Left kidney (tissue), 8 donors: ENCODE measurements around the gene ERVW-1. TPM values are rescaled to one million over a fixed set of nuclear protein-coding genes. Genes with fewer than 3 reads are reported as not detected.
"Not testable (repeated sequence)": the region's sequence is repeated elsewhere in the genome, so short reads cannot be mapped to it uniquely, and the experiment has no call there.

Source experiments
- DNase-seq: peaks from one replicate; pipeline ENCODE4 v3.0.0-alpha.2; 2013
- long read RNA-seq, 8 donors: transcript quantifications; one replicate each; lab custom pipeline, GENCODE V29; 2026
- polyA plus RNA-seq: library from polyadenylated mRNA; unstranded; fragments of 120-200 nt; gene quantifications from one replicate; pipeline ENCODE4 v1.2.1, GENCODE V29; 2013; ENCODE audit not compliant: insufficient read length

Gene ERVW-1, protein sequence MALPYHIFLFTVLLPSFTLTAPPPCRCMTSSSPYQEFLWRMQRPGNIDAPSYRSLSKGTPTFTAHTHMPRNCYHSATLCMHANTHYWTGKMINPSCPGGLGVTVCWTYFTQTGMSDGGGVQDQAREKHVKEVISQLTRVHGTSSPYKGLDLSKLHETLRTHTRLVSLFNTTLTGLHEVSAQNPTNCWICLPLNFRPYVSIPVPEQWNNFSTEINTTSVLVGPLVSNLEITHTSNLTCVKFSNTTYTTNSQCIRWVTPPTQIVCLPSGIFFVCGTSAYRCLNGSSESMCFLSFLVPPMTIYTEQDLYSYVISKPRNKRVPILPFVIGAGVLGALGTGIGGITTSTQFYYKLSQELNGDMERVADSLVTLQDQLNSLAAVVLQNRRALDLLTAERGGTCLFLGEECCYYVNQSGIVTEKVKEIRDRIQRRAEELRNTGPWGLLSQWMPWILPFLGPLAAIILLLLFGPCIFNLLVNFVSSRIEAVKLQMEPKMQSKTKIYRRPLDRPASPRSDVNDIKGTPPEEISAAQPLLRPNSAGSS
- polyA plus RNA-seq, result 2.7 TPM
- long read RNA-seq, donor 1, result 0 reads
- long read RNA-seq, donor 2, result 0 reads
- long read RNA-seq, donor 3, partial matches to known transcripts, result 0 of 1 reads
- long read RNA-seq, donor 3, other reads (novel, unspliced or antisense), result 0 of 1 reads
- long read RNA-seq, donor 4, result 0 reads
- long read RNA-seq, donor 5, result 0 reads
- long read RNA-seq, donor 6, result 0 reads
- long read RNA-seq, donor 7, result 0 reads
- long read RNA-seq, donor 8, result 0 reads

DNA sequence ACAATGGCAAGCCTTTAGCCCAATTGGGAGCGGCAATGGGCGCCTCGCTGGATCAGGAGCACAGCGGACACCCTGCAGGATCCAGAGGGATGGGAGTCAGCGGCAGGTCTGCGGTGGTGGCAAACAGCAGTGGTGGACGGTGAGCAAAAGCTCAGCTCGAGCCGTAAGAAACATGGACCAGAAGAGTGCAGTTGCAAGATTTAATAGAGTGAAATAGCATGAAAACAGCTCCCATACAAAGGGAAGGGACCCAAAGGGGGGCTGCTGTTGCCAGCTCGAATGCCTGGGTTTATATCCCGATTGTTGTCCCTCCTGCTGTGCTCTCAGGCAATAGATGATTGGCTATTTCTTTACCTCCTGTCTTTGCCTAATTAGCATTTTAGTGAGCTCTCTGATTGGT is at the start of gene ERVW-1:
Gene ERVW-1, minus strand, starts transcription at position 266 of the 400 bp plus-strand sequence. CDS start 7,565 bp downstream, outside the sequence.
- DNase-seq, result not testable (repeated sequence)

DNA sequence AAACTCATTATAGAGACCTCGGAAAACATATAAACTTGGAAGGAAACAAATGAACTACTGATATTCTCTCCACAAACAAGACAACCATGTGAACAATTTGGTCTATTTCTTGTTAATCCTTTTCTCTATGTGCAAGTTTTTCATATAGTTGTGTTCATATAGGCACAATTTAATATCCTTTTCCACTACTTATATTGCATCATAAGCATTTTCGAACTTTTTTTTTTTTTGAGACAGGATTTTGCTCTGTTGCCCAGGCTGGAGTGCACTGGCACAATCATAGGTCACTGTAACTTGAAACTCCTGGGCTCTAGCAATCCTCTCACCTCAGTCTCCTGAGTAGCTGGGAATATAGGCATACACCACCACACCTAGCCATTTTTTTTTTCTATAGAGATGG is 45.4 kb upstream of the ERVW-1 start:
- DNase-seq, result no peak

DNA sequence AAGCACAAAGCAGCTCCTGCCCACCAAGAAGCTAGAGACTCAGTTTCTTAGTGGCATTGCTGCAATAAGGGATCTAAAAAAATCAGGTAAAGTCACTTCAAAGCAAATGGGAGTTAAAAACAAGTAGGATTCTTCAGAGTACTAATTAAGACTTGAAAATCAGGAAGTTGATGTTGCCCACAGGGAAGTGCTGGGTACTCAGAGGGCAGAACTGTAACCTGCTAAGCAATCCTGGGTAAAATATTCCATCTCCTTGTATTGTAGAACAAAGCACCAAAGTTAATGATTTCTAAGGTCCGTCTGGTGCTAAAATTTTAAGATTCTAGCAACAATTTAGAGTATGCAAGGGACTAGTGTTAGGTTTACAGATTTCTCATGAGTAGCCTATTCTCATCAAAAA is 42.3 kb upstream of the ERVW-1 start:
- DNase-seq, result no peak

DNA sequence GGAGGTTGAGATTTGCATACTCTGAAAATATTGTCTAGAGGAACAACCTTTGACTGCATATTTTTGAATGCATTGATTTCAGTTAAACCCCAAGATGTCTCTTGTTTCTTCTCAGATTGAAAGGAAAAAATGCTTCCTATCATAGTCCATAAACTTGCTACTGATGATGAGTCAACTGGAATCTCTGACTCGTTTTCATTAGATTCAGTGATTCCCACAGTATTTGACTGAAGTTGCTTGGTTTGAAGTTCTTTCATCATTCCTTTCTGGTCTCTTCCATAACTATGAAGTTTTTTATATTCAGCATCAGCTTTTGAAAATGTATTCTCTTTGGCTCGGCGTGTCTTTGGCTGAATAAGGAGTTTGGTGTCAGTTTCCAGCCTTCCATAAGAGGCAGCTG is 39.9 kb upstream of the ERVW-1 start:
- DNase-seq, result no peak

DNA sequence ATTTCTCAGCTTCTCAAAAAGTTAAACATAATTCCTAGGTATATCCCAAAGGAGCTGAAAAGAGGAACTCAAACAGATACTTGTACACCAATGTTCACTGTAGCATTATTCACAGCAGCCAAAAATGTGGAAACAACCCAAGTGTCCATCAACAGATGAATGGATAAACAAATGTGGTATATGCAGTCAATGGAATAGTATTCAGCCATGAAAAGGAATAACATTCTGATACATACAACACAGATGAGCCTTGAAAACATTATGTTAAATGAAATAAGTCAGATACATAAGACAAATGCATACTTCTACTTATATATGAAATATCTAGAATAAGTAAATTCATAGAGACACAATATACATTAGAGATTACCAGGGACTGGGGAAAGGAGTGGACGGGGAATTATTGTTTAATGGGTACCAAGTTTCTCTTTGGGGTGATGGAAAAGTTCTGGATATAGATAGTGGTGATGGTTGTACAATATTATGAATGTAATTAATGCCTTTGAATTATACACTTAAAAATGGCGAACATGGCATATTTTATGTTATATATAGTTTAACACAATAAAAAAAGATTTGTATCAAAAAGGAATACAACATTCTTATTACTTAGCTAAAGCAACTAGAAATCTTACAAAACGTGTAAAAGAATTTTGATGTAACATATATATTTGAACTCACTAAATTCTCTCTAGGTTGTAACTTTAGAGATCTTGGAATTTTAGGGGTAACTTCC is 35.6 kb upstream of the ERVW-1 start:
- no peak for DNase-seq

DNA sequence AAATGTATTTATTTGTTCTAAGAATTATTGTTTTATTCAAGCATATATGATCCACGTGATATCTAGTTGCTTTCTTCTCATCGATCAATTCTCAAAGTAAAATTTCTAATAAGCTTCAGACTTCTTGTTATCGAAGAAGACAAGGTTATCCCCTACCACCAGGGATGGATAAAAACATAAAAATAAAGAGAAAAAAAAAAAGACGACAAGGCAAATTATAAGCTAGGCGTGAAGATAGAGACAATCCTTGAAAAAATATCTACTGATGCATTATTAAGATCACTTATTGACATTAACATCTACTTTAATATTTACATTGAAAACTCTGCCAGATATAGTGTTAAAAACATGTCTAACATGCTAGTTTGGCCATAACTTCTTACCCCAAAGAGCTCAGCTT is 31.2 kb upstream of the ERVW-1 start:
- no peak for DNase-seq

DNA sequence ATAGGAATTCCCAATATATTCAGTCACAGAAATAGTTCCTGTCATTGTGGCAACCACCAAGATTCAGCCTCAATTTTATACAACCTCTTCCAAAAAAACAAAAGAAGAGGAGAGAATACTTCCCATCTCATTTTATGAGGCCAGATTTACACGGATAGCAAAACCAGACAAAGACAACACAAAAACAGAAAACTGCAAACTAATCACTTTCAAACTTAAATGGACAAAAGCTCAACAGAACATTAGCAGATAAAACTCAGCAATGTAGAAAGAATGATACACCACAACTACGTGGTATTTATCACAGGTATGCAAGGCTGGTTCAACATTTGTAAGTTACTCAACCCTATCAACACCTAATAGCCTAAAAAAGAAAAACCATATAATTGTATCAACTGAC is 28.6 kb upstream of the ERVW-1 start:
- DNase-seq, result no peak

DNA sequence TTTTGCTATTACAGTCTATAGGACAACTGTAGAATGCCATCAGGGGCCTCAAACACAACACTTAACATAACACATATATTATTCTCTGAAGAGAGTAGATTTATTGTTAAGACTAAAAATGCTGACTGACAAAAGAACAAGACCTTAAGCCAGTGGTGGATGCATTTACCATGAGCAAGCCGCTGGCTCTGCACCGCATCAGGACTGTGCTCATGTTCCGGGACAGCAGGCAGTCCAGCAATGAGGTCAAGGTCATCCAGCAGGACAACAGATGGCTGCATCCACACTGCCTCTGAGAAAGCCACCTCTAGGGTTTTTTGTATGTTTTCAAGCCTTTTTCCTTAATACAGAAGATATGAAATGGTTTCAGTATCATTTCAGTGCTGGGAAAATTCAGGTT is 26.8 kb upstream of the ERVW-1 start:
- no peak for DNase-seq

DNA sequence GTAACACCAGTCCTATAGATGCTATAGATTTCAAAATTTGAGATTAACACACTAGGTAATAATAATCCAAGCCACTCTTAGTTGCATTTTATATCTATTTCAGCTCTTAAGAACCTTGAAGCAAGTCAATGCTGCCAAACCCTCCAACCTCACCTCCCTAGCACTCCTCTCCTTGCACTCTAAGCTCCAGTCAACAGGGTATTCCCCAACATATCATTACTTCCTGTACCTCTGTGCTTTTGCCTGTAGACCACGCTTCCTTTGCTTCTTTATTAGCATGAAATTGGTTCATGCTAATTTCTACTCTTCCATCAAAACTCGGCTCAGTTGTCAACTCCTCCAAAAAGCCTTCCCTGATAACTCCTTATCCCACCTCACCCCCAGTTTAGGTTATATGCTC is 26.0 kb upstream of the ERVW-1 start:
- DNase-seq, result no peak

DNA sequence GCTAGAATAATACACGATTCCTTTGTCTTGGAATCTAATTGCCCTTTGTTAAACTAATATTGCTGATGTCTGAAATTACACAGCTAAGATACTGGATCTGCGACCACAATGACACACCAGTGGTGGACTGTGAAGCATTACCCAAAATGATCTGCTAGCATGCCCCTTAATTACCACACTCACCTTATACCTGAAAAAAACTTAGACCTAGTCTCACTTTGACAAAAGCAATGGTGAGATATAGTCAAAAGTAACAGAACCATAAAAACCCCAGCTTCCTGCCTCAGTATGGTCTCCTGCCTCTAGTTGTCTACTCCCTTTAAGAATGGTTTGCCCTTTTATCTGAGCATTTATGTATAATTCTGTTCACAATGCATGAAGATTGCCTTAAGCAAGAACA is 20.8 kb upstream of the ERVW-1 start:
- DNase-seq, result no peak

DNA sequence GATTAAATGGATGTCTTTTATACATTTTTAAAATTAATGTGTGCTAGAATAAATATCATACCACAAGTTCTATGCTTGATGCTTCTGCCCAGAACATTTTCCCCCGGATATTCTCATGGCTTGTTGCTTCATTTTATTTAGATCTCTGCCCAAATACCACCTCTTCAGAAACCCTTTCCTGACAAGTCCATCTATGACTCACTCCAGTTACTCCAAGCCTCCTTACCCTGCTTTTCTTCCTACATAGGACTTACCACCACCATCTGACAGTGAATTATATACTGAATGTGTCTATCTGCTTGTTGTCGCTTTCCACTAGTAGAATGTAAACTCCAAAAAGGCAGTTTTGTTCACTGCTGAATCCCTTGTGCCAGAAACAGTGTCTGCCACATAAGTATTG is 19.1 kb upstream of the ERVW-1 start:
- no peak for DNase-seq

DNA sequence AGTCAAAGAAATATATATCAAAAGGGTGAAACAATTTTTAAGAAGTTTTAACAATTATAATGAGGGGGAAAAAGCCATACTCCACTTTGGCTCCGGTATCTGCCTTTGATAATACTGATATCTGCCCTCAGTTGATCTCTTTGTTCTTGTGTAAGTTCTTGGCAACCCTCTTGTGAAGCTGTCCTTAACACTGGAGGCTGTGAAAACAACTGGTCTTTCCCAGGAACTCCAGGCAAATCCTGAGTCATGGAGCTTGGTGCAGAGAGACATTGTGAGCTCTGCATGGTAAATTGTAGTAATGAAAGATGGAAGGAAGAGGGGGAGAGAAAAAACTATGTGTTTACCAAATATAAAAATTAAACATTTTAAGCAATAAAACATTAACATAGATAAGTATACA is 11.9 kb upstream of the ERVW-1 start:
- DNase-seq, result no peak

DNA sequence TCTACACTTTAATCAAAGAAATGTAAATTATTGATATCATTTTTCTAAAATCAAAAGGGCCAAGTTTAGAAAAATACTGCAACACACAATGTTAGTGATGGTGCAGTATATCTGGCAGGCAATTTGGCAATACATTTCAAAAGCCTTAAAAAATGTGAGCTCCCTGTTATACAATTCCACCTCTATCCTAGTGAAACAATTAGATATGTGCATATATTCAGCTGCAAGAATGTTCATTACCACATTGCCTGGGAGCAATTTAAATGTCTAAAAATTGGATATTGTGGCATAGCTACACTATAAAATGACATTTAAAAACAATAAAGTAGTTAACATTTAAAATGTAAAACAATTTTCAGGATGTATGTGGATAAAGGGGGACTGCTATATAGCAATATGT is 10.1 kb upstream of the ERVW-1 start:
- DNase-seq, result no peak

DNA sequence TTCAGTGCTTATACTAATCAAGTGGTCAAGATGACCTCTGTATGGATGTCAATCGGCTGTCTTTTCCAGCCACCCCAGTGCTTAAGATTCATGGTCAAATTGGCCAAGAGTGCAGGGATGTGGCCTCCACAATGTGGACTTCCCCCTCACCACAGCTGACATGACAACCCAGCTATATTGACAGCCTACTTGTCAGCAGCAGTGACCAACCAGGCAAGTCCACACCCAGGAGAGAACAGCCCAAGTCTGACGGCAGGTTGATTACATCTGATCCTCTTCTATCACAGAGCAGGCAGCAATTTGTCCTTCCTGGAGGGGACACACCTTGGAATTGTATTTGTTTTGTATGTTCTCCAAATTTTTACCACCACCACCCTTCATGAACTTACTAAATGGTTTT is 8.2 kb upstream of the ERVW-1 start:
- DNase-seq, result no peak

DNA sequence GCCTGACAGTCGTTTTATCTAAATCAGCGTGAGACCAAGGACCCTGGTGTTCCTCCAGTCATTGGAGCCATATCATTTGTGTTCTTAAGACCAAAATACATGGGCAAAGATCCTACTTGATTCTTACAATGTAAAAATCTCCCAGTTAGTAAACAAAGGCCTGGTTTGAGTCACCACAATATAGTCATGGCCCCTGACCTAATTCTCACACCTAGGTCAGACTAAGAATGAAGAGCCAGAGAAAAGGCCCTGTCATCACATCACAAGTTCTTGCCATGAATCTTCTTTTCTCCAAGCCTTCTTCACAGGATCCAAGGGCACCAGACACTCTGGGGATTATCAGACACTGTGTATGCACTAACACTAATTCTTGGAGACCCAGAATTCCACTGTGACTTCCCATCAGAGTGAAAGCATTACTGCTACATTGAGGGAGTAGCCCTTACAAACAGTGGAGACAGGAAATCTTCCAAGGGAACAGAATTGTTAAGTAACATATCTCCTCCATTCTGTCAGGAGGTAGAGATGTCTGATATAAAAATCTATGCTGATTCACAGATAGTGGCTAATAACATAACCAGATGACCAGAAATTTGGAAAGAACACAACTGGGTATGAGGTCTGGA is 7.6 kb upstream of the ERVW-1 start:
- DNase-seq, result no peak

DNA sequence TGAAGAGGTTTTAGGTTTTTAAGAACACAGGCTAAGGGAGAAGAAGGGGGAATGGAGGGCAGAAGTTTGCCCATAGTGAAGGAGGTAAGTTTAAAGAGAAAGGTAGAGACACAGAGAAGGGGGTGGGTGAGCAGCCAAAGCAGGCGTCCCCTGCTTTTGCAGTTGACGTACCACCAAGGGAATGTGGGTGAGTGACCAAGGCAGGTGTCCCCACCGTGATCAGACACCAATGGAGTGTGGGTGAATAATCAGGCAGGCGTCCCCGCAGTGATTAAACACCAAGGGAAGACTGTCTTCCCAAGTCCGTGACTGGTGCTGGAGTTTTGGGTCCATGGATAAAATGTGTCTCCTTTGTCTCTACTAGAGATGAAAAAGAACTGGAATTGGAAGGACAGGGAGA is 6.5 kb upstream of the ERVW-1 start:
- DNase-seq, result not testable (repeated sequence)

DNA sequence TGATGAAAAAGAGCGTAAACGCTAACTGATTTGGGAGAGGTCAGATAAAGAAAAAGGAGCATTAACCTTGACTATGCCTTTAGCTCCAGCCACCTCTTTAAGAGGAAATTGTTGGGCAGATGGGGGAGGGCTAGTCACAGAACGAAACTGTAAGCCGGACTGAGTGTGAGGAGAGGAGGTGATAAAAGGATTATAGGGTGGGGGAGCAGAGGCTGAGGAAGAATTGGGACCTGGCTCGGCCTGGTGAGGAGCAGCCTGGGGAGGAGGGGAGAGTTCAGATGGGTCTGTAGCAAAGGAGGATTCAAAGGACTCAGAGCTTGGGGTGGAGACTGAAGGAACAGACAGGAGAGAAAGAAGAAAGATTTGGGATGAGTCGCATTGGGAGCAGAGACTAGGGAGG is 5.9 kb upstream of the ERVW-1 start:
- not testable (repeated sequence) for DNase-seq

DNA sequence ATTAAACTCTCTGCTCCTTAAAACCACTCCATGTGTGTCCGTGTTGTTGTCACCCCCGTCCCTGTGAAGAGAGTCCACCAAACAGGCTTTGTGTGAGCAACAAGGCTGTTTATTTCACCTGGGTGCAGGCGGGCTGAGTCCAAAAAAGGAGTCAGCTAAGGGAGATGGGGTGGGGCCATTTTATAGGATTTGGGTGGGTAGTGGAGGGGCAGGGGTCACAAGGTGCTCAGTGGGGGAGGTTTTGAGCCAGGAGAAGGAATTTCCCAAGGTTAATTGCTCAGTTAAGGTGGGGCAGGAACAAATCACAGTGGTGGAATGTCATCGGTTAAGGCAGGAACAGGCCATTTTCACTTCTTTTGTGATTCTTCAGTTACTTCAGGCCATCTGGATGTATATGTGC is 1.4 kb upstream of the ERVW-1 start:
- not testable (repeated sequence) for DNase-seq

DNA sequence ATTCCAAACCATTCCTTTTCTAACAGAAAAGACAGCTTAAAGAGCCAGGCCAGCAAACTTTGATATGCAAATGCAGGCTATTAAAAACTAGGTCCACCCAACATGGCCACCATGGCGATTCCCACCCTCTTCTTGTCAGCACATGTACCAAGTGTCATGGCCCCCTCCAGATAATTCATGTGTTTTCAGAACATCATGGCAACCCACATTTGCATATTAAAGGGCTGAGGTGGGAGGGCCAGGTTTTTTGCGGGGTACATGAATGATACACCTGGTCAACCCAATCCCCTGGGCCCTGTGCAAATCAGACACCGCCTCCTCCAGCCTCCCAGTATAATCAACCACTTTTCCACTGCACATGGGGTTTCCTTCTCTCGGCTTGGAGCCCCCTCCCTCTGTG is 965 bp upstream of the ERVW-1 start:
- no peak for DNase-seq

DNA sequence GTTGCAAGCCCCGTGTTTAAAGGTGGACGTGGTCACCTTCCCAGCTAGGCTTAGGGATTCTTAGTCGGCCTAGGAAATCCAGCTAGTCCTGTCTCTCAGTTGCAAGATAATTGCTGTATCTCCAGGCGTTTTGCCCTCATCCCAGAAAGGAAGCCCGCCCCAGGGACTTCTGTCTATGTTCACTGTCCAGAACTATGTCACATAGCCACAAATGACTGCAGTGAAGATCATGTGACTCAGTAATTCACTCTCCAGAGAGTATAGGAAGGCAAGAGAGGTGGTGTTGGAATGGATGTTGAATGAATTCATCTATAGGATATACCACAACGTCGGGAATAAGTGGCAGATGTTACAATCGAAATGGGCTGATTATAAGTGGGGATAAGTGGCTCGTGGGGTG is 349 bp upstream of the ERVW-1 start:
- no peak for DNase-seq

DNA sequence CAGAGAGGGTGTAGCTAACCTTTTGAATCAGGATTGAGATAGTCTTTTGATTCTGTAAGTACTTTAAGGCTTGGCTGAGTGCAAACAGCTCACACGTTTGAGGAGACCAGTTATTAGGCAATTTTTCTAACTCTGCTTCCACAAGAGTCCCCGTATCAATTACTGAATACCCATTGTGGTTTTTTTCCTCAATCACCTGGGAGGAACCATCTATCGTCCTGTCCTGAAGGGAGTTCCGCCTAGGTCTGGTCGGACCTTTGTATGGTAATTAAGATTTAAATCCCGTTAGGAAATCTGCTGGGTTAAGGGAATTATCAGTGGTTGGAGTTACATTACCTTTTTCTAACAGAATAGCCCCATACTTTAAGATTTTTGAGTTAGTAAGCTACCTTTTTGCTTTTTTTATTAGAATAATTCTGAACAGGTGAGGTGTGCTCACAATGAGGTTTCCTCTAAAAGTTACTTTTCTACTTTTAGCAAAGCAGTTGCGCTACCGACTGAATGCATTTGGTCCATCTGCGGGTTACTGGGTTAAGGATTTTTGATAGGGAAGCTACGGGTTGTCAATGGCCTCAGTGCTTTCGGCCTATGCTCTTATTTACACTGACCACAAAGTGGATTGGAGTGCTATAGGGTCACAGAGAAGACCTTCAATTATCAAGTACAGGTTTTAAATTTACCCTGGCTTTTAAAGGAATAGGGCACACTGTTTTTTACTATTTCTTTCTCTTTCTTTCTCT is 1.7 kb downstream of the ERVW-1 start:
- not testable (repeated sequence) for DNase-seq
